Measurements from ENCODE around the gene PDILT.
A peak's percentile ranks its signal among the peaks of the same experiment; 100 is the strongest.

Gene PDILT

GRCh38 chr16:20320592-20320991 lies 83.9 kb downstream of the PDILT start:
- H3K27ac ChIP-seq: no peak overlapping the region
- no peak for TF ChIP-seq CTCF (conservative IDR thresholded peaks at IDR 0.05)

GRCh38 chr16:20320178-20320577 lies 84.4 kb downstream of the PDILT start:
- H3K27ac ChIP-seq: no peak overlapping the region
- no peak for TF ChIP-seq CTCF (conservative IDR thresholded peaks at IDR 0.05)

GRCh38 chr16:20319406-20319805 lies 85.1 kb downstream of the PDILT start:
- TF ChIP-seq CTCF (conservative IDR thresholded peaks at IDR 0.05): no peak
- H3K27ac ChIP-seq: no peak overlapping the region

- no peak for TF ChIP-seq CTCF (conservative IDR thresholded peaks at IDR 0.05)
Observed at GRCh38 chr16:20318437-20318836, 86.1 kb downstream of the PDILT start.

GRCh38 chr16:20318006-20318405 lies 86.5 kb downstream of the PDILT start:
- H3K27ac ChIP-seq: no peak overlapping the region
- no peak for TF ChIP-seq CTCF (conservative IDR thresholded peaks at IDR 0.05)

More at GRCh38 chr16:20318437-20318836, 86.1 kb downstream of the PDILT start:
- no peak overlapping the region for H3K27ac ChIP-seq

- TF ChIP-seq CTCF (conservative IDR thresholded peaks at IDR 0.05): no peak
- 0 out of 2 replicates have a peak overlapping the region, but pooled peaks have one; percentile 8 for H3K27ac ChIP-seq
Observed at GRCh38 chr16:20317117-20317516, 87.4 kb downstream of the PDILT start.

- 0 out of 2 replicates have a peak overlapping the region, but pooled peaks have one; percentile 8 for H3K27ac ChIP-seq
- no peak for TF ChIP-seq CTCF (conservative IDR thresholded peaks at IDR 0.05)
Observed at GRCh38 chr16:20316715-20317114, 87.8 kb downstream of the PDILT start.
